NCI-H2196 (cell line): ENCODE measurements around the gene PTCRA.
"Not testable (repeated sequence)": the region's sequence is repeated elsewhere in the genome, so short reads cannot be mapped to it uniquely, and the experiment has no call there.

Source experiments
- DNase-seq: peaks from one replicate; lab custom pipeline; 2025; ENCODE audit not compliant: unreplicated experiment; lab: John Stamatoyannopoulos, UW

The PTCRA gene, protein sequence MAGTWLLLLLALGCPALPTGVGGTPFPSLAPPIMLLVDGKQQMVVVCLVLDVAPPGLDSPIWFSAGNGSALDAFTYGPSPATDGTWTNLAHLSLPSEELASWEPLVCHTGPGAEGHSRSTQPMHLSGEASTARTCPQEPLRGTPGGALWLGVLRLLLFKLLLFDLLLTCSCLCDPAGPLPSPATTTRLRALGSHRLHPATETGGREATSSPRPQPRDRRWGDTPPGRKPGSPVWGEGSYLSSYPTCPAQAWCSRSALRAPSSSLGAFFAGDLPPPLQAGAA

DNA sequence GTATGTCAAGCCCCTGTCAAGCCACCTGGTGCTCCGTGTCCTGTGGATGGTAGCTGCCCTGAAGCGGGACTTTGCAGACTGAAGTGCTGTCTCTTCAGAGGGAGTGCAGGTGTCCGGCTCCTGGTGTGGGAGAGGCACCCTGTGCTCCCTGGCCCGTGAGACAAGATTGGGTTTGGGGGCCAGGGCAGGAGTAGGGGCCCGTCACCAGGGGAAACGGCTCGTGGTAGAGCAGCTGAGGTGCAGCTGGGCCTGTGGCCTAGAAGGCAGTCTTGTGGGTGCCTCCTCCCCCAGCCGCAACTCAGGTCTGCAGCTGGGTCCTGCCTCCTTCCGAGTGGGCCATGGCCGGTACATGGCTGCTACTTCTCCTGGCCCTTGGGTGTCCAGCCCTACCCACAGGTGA is at the start of gene PTCRA:
Gene PTCRA, plus strand, starts transcription at position 322 of the 400 bp plus-strand sequence. Its CDS starts 17 bp downstream, at position 339.
- DNase-seq = no peak

DNA sequence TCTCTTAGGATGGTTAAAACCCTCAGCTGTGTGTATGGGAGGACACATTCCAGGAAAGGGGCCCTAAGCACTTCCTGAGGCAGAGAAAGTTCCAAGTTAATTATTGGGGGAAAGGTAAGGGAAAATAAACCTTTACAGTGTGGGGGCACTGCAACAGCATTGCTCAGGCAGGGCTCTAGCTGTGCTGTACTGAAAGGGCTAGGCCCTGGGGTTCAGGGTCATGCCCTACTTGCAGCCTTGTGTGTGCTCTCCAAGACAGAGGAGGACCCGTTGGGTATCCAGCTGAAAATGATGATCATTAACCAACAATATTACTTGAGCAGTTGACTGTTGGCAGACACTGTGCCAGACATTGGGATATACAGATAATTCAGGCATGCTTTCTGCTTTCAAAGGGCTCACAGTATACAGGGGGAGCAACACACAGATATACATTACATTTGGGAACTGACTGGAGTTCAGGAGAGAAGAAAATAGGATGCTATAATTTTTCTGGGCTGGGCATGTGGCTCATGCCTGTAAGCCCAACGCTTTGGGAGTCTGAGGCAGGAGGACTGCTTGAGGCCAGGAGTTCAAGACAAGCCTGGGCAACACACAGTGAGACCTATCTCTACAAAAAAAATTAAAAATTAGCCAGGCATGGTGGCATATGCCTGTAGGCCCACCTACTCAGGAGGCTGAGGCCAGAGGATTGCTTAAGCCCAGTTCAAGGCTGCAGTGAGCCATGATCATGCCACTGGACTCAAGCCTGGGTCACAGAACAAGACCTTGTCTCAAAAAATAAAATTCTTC is 45.5 kb upstream of the PTCRA start:
- no peak for DNase-seq

DNA sequence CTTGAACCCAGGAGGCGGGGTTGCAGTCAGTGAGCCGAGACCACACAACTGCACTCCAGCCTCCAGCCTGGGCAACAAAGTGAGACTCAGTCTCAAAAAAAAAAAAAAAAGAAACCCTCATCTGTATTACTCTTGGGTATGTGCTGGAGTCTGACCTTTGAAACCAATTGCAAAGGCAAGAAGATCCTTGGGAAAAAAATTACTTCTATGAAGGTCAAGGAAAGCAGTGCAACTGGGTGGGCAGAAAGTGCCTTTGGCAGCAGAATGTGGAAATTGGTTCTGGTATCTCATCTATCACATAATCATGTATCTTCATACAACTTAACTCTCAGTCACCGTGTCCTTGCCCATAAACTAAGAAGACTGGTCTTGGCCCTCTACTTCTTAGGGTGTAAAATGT is 44.1 kb upstream of the PTCRA start:
- DNase-seq = no peak

DNA sequence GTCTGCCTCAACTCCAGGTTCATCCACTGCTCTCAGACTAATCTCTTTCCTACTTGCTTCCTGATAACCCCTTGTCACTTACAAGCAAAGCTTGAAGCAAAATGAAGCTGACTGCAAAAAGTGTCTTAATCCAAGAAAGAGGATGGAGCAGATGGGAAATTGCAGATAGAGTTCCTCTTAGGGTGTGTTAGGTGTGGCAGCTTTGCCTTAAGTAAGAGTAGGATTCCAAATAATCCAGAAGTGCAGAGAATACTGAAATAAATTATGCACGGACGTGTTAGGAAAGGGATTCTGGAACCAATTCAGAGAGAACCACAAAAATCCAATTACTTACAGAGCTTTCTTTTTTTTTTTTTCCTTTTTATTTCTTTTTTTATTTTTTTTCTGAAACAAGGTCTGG is 42.5 kb upstream of the PTCRA start:
- no peak for DNase-seq

DNA sequence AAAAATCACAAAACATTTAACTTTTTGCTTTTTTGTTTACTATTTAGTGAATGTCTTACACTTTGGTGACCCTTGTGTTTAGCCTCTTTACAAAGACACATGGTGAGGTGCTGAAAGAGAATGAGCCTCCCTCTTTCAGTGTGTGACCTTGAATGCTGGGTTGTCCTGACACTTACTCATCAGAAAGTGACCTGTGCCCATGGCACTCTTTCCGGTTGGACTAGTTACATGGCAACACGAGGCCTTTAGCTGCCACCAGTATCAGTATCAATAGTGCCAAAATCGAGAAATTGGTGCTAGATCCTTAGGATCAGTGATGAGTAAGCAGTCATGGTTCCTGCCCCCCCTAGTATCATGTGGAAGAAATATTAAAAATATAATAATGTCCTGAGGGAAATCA is 38.2 kb upstream of the PTCRA start:
- DNase-seq = no peak

DNA sequence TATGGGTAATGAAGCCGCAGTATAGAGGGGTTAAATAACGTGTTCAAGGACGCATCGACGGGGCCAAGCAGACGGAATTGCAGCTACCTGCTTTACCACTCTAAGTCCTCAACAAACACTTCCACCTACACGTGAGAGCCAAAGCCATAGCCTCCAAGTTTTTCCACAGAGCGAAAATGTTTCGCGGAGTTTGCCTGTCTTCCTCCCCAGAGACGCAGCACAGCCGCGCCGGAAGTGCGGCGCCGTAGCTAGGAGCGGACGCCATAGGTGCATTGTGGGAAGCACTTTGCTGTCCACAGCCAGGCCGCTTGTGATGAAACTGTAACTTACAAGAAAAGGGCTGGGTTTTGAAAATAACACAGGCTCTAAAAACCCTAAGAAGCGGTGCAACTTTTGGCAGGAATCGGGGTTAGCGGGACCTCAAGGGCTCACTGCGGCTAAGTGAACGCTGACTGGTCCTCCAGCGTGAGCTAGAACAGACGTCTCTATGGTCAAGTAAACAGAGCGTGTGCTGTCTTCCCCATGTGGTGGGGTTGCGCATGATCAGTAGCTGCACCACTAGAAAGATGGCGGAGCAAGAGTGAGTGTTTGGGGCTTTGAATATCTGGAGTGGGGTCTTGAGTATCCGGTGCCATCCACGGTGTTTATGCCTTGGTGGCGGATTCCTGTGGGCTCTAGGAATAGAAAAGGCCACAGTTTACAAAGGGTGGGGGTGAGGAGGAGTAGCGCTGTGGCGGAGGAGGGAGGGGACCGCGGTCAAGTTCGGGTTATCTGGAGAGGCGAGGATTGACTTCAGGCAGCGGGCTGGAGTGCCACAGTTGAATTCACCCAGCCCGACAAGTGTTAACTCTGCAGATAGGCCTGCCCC is 36.2 kb upstream of the PTCRA start, which contains the start of gene RPL7L1:
Gene RPL7L1, plus strand, starts transcription at position 245 of the 868 bp plus-strand sequence. Its CDS starts 295 bp downstream, at position 540.
- peak; percentile 85 for DNase-seq

DNA sequence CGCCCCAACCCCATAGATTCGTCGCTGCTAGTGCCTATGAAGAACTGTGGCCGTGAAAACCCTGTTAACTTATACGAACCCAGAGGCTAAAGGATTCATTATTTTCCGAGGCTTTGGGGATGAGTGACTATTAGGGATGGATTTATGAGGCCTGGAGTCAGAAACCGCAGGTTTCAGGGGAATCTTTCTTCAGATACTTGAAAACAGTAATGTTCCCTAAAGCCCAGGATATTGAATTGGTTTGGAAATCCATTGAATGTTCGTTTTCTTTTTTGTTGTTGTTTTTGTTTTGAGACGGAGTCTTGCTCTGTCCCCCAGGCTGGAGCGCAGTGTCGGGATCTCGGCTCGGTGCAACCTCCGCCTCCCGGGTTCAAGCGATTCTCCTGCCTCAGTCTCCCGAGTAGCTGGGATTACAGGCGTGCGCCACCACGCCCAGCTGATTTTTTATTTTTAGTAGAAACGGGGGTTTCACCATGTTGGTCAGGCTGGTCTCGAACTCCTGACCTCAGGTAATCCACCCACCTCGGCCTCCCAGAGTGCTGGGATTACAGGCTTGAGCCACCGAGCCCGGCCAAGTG is 35.5 kb upstream of the PTCRA start:
- DNase-seq = not testable (repeated sequence)

DNA sequence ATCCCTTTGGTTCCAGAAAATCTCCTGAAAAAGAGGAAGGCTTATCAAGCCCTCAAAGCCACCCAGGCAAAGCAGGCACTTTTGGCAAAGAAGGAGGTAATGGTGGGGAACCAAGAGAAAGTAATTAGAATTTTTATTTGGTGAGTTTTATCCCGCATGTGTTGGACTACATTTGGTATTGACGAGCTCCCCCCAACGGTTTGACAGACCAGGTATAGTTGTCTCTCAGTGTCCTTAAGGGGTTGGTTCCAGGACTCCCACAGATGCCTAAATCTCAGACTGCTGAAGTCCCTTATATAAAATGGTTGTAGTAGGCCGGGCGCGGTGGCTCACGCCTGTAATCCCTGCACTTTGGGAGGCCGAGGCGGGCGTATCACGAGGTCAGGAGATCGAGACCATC is 35.0 kb upstream of the PTCRA start:
- DNase-seq = not testable (repeated sequence)

DNA sequence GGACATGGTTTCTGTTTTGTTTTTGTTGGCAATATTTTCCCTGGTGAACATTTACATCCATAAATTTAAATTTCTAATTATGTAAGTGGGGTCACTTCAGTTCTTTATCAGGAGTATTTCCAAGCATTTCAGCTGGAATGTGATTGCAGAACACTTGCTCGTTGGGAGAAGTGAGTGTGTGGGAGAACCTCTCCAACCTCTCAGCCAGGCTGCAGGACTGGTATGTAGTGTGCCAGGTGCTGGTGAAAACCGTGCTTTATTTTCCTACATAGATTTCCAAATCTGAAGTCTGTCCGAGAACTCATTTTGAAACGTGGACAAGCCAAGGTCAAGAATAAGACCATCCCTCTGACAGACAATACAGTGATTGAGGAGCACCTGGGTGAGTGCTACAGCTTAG is 30.2 kb upstream of the PTCRA start:
- DNase-seq = no peak

DNA sequence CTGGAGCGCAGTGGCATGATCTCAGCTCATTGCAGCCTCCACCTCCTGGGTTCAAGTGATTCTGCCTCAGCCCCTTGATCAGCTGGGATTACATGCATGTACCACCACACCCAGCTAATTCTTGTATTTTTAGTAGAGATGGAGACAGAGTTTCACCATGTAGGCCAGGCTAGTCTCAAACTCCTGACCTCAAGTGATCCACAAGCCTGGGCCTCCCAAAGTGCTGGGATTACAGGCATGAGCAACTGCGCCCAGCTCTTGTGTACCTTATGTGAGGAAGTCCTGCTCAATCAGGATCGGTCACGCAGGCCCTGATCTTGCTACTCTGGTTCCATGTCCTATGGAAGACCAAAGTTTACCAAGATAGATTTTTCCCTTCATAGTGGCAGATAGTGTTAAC is 27.7 kb upstream of the PTCRA start:
- not testable (repeated sequence) for DNase-seq

DNA sequence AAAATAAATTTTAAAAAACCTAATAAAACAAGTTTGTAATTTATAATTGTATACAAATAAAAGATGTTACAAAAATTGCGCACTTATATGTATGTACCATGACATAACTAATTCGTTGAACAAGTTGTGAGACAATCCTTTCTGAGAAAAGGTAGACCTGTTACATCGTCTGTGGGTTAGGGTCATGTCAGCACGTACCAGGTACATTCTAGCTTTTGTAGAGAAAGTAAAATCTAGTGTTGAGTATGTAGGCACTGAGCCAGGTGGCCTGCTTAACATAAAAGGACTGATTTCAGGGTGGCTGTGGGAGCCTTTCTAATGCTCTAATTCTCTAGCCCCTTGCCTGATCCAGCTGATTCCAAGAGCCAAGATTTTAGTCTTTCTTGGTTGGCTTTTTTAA is 26.0 kb upstream of the PTCRA start:
- DNase-seq = no peak

DNA sequence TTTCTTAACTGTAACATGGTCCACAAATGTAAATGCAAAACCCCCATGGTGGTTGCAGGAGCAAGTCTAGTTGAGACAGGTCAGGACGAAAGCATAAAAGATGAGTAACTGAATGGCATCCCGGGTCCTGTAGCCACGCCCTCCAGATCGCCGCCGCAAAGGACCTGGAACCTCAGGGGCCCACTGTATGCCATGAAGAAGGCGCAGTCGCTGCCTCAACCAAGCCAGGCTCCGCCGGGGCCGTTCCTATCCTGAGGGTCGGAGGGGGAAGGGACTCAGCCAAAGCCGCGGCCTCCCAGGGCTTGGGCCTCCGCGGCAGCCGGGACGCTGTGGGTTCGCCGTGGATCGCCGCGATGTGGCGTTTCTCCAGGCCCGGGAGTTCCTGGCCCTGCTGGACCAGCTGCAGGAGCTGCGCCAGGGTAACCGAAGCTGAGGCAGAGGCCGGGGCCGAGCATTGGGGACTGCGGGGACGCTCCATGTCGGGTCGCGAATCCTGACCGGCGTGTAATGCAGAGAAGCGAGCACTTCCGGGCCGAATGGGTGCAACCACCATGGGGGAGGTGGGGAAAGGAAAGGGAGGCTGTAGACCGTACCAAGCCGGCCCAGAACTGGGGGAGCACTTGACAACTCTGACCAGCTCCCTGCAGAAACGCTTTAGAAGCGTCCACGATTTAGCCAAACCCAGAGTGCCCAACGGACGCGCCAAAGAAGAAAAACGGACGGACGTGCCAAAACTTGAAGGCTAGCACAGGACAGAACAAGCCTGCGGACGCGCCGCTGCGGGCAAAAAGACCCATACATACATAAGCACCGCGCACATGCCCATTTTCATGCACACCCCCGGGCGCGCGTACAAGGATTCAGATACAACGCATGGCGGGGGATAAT is 25.3 kb upstream of the PTCRA start:
- peak; percentile 93 for DNase-seq

DNA sequence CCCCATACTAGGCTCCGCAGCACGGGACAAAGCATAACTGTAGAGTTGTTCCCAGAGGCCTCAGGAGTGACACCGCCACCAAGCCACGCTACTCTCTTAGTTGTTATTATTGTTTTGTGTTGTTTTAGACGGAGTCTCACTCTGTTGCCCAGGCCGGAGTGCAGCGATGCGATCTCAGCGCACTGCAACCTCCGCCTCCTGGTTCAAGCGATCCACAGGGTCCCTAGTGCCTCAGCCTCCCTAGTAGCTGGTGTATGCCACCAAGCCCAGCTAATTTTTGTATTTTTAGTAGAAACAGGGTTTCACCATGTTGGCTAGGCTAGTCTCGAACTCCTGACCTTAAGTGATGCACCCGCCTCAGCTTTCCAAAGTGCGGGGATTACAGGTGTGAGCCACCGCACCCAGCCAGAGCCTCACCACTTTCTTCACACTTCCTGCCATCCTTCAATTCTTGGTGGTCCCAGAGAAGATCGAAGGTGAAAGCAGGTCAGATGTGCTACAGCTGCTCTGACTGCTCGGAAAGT is 24.6 kb upstream of the PTCRA start:
- DNase-seq = no peak

DNA sequence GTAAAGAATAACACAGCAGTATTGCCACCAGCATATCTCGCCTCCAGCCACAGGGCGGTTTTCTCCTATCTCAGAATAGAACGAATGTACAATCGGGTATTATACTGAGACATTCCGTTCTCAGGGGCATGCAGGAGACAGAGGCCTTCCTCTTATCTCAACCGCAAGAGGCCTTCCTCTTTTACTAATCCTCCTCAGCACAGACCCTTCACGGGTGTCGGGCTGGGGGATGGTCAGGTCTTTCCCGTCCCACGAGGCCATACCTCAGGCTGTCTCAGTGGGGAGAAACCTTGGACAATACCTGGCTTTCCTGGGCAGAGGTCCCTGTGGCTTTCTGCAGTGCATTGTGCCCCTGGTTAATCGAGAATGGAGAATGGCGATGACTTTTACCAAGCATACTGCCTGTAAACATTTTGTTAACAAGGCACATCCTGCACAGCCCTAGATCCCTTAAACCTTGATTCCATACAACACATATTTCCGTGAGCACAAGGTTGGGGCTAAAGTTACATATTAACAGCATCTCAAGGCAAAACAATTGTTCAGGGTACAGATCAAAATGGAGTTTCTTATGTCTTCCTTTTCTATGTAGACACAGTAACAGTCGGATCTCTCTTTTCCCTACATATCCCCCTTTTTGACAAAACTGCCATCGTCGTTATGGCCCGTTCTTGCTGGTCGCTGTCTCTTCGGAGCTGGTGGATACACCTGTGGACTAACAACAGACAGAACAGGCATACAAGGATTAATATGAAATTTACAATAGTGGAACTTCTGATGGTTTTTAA is 21.6 kb upstream of the PTCRA start:
- not testable (repeated sequence) for DNase-seq

DNA sequence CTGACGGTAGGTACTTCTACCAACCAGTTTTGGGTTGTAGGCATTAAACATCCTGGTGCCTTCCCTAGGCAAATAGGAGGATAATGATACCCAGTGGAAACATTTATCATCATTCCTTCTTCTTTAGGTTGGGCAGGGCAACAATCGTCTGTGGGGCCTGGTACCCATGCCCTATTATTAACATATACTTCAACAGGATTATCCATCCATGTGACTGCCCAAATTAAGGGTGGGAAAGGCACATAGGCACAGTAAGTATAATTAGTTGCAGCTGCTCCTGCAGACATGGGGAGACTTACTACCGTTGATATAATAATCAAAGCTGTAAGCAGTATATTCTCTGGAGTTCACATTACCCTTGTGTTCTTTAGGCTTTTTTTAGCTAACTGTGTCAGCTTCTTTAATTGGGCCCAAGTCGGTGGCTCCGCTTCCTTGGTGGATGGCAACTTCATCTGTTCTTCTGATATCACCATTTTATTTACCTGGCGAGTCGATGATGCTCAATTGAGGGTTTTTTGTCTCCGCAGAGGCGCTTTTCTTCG is 19.6 kb upstream of the PTCRA start:
- DNase-seq = no peak

DNA sequence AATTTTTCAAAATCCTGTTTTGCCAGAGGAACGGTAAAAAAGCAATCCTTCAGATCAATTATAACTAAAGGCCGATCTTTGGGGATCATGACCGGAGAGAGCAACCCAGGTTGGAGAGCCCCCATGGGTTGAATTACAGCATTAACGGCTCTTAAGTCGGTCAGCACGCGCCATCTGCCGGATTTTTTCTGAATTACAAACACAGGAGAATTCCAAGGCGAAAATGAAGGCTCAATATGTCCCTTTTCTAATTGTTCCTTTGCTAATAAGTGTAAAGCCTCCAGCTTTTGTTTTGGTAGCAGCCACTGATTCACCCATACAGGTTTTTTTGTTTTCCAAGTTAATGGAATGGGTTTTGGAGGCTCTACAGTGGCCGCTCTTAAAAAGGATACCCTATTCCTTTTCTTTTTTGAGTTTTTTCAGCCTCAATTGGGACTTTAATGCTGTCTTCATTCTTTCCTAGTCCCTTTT is 16.9 kb upstream of the PTCRA start:
- peak; percentile 76 for DNase-seq

DNA sequence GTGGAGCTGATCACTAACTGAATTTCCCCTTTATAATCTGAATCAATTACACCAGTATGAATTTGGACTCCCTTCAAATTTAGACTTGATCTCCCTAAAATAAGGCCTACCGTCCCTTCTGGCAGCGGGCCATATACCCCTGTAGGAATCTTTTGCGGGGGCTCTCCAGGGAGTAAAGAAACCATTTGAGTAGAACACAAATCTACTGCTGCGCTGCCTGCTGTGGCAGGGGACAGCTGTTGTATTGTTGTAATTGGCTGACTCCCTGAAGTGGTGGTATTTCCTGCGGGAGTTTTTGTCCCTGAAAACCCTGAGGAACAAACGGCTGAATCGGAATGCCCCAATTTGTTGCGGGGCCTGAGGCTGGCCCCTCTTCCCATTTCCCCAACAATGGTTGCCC is 16.0 kb upstream of the PTCRA start:
- no peak for DNase-seq

DNA sequence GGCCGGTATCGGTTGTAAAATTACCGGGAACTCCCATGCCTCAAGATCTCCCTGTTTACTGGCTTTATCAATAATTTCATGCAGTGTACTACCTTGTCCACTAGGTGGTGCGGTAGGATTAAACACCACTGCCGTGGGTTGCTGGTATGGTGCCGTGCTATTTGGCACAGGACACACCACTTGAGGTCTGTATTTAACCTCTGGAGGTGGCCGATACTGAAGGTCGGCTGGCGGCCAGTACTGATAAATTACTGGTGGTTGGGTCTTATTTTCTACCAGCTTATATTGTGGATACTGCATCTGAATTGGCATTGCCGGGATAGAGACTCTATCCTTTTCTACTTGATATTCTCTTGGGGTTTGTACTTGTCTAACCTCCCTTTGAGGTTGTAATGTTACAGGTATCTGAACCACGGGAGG is 14.3 kb upstream of the PTCRA start:
- DNase-seq = peak; percentile 90
